Ureter (tissue), 1 donor: ENCODE data around the gene RALBP1. TPM values are rescaled to one million over a fixed set of nuclear protein-coding genes. Genes with fewer than 3 reads are reported as not detected.
A peak's percentile ranks its signal among the peaks of the same experiment; 100 is the strongest.
"Not testable (repeated sequence)": the region's sequence is repeated elsewhere in the genome, so short reads cannot be mapped to it uniquely, and the experiment has no call there.

Experiments
- DNase-seq: peaks from one replicate; pipeline ENCODE4 v3.0.0-alpha.2; 2020; ENCODE audit warnings: low spot score
- total RNA-seq: library from RNA; stranded (reverse); gene quantifications from one replicate; pipeline ENCODE4 v1.2.4, GENCODE V29; 2023
- donor health status: DM: yes; HTN: yes; CAD: no.

Gene RALBP1
- 117 TPM for total RNA-seq

DNA sequence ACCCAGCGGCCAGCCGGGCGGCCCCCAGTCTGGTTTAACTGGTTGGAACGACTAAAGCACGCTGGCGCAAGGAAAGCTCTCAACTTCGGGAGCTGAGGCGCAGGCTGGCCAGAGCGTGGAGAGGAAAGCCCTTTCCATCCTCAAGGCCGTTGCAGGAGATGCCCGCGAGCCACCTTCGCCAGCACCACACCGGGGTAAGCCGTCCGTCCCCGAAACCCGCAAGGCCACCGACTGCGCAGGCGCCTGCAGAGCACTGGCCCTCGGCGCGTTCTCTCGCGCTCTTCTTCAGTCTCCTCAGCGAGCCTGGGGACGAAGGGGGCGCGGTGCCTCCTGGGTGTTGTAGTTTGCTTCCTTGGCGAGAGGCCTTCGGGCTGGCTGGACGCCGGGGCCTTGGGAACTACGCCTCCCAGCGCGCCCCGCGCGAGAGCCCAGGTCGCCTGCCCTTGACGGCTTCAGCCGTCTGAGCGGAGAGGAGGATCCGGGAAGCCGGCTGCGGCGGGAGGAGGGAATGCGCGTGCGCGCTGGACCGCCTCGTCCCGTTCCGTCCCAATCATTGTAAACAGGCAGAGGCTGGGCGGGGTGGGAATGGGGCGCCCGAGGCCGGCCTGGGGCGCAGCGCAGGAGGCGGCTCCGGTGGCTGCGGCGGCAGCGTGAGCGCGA, at the start of gene RALBP1:
TSS of gene RALBP1 (plus strand) at position 531 of the 660 bp plus-strand sequence. CDS start 37,533 bp downstream, outside the sequence.
- DNase-seq = peak; percentile 100

DNA sequence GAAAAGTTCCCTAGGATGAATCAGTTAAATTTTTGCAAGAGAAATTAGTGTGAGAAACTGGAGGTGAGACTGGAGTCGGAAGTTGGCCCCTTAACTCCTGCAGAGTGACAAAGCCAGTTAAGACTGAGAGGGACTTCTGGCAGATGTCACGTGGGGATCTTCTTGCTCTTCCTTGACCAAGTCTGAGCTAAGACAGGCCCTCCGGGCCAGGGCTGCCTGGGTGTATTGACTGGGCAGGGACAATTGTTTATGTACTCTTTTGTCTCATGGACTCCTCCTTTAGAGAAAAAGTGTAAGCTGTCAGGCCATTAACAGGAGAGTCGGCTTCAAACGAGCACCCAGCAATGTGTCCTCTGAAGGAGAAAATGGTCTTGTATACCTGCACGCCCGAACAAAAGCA, 48.6 kb upstream of the RALBP1 start:
- no peak for DNase-seq

DNA sequence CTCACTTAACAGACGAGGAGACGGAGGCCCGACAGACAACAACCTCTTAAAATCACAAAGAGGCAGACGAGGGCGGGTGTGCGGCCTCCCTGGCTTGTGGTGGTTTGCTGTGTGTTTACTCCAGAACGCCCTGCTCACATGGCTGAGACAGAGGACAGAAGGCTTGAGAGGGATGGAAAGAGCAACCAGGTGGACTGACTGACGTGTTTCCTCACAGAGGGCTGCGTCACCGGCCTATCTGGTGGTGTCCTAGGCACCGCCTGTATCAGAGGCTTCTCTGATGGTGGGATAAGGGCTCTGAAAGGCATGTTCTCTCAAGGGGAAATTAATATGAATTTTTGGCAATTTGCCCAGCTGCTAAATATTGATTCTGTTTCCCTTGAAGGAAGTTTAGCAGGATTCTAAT, 47.0 kb upstream of the RALBP1 start:
- peak; percentile 68 for DNase-seq

DNA sequence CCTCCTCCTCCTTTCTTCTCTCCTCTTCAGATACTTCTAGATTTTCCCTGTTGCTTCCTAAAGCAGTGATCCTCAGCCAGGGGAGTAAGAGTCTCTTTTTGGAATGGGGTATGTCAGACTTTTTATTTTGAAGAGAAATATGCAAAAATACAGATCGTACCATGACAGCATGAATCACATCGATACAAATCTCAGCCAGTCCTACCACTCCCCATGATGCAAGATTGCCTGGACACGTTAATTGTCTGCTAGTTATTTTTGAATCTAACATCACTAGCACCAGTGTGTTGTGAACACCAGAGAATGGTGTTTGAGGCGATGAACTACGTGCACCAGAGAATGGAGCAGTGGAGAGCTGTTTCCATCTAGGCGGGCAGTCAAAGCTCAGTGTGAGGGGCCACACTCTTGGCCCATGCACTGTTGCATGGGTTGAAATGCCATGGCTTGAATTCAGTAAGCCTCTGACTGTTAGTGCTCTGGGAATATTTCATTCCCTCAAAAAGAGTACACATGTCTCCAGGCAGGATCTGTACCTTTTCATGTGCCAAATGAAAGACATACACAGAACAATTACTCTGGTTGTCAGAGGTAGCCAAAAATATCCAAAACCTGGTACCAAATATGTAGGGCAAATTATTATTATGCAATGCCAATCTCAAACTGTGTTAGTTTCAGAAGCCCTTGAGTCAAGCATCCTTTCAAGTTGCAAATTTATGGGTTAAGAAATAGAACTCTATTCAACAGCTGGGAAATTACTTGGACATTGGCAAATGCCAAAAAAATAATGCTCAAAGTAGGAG, 46.3 kb upstream of the RALBP1 start:
- DNase-seq = no peak

DNA sequence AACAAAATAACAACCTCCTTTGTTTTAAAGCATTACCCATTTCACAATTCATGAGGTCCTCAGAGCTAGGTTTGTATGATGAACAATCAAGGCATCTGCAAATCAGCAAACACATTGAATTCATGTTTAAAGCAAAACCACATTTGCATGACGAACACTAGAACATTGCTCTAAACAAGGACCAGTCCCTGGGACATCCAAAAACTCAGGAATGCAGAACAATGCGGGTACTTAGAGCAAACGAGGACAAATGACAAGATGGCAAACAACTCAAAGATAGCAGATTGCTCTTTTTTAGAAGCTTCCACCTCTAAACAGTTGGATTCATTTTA, 45.7 kb upstream of the RALBP1 start:
- no peak for DNase-seq

DNA sequence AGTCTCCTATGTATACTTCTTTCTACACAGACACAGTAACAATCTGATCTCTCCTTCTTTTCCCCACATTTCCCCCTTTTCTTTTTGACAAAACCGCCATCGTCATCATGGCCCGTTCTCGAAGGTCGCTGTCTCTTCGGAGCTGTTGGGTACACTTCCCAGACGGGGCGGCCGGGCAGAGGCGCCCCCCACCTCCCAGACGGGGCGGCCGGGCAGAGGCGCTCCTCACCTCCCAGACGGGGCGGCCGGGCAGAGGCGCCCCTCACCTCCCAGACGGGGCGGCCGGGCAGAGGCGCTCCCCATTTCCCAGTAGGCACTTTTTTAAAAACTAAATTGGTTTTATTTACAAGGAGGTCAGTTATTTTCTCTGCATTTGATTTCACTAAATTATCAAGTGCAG, 45.0 kb upstream of the RALBP1 start:
- not testable (repeated sequence) for DNase-seq

DNA sequence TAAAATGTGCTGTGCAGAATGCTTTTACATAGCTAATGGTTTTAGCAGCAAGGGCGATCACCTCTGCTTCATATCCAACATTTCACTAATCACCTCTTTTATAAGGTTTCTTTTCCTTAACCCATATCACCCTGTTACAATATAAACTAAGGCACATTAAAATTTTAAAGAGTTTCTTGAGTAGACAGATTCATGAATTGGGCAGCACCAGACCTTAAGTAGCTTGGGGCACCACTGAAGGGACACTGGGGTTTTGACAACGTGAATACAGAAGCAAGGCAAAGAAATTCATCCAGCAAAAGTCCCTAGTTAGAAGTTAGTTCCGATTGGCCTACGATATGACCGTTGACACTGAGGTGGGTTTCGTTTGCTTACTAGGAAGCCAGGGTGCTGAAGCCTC, 44.0 kb upstream of the RALBP1 start:
- no peak for DNase-seq

DNA sequence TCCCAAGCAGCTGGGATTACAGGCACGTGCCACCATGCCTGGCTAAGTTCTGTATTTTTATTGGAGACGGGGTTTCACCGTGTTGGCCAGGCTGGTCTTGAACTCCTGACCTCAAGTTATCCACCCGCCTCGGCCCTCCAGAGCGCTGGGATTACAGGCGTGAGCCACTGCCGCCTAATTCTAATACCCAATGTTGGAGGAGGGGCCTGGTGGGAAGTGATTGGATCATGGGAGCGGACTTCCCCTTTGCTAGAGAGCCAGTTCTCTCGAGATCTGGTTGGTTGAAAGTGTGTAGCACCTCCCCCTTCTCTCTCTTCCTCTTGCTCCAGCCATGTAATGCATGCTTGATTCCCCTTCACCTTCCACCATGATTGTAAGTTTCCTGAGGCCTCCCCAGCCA, 42.2 kb upstream of the RALBP1 start:
- peak; percentile 33 for DNase-seq

DNA sequence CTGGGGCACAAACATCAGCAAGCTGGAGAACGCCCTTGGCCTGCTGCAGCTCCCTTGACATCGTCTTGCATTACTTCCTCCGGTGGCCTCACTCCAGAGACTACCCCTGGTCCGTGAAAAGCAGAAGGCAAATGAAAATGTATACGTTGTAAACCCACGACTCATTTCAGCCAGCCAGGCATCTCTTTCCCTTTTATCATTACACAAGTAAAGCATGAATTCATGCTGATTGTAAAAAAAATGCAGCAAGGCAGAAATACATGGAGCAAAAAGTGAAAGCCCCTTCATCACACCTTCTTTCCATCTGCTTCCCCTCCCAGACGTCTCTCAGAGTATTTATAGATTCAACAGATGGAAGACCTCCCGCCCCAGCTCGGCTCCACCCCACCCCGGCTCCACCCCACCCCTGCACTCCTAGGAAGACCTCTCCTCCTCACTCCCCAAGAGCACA, 41.6 kb upstream of the RALBP1 start:
- DNase-seq = no peak

DNA sequence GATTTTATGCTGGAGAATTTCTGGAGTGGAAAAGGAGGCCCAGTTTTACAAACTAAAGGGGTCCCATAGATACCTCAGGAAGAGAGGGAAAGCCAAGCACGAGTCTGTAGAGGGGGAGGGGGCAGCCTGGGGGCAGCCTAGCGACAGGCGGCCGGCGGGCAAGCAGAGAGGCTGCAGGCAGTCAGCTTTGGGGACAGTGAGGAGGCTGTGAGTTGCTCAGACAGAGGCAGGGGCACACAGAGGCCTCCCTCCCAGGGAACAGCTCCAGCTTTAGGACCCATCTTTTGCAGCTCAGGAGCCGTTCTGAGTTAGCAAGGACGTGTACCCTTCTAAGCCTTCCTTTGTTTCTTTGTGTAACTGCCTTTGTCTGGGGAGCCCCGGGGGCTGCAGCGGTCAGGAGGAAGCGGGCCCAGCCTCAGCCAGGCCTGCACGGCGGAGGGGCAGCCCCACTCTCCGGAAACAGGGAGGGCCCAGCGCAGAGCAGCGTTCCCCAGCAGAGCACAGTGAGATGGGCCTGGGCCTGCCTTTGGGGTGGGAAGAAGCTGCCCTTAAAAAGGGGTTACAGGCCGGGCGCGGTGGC, 41.1 kb upstream of the RALBP1 start:
- peak; percentile 23 for DNase-seq

DNA sequence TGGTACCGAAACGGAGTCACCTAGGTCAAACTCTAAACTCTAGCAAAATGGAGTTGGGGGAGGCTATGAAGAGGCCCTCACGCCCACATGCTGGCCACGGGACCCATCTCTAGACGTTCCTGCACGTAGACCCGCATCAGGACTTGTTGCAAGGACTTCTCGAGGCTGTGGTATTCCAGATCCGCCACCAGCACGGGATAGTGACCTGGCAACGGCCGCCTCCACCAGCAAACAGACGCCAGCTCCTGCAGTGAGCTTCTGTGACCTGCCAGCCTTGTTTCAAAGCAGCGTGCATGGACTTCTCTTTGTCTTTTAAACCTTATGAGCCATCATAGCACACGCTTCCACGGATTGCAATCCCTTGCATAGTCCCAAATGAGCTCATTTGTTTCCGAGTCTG, 40.3 kb upstream of the RALBP1 start:
- DNase-seq = no peak

DNA sequence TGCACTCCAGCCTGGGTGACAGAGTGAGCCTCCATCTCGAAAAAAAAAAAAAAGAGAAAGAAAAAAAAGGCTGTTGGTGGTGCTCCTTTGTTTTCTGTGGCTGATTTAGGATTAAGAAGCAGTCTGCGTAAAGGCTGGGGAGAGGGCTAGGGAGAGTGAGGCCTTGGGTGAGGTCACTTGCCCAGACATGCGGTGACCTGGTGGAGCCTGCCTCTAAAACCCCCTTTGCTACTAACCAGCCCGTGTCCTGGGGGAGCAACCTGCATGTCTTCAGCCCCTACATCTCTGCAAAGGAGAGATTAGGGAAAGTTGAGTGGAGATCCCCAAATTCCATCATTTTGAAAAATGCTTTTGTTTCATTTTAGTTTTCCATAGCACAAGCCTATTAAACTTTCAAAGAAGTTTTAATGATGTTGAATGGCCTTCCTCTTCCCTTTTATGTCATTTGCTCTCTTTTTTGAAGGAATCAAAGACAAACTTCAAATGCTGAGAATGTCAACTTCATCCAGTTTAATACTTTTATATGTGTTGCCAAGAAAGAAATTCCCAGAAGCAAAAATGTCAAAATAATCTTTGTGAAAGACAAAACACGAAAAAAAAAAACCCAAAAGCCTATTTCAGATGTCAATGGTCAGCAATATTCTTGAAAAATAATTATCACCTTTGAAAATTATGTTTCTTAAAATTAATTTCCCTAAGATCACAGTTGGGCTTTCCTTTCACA, 38.9 kb upstream of the RALBP1 start:
- DNase-seq = no peak

DNA sequence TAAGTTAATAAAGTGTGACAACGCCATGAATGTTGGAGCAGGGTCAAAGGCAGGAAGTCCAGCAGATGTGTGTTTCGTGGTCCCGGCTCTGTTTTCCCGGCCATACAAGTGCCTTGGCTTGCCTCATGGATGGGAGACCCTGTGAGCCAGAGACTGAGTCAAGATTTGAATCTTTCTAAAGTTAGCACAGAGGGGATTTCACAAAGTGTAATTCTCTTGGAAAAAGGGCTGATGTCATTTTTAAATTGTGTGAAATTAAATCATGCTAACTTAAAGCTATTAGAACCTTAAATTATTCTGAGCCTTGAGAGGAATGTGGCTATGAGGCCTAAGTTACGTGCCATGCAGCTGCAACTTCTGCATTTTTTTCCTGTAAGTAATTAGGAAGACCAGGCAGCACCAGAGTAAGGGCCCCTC, 38.3 kb upstream of the RALBP1 start:
- no peak for DNase-seq

DNA sequence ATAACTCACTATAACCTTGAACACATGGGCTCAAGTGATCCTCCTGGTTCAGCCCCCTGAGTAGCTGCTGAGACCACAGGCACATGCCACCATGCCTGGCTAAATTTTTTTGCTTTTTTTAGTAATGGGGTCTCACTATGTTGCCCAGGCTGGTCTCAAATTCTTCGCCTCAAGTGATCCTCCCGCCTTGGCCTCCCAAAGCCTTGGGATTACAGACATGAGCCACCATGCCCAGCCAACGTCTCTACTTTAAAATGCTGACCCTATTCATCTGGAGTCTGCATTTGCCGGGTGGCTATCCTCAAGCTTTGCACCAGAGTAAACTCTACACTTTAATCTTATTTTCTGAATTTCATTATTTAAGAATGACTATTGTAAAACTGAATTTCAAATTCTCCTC, 37.6 kb upstream of the RALBP1 start:
- no peak for DNase-seq

DNA sequence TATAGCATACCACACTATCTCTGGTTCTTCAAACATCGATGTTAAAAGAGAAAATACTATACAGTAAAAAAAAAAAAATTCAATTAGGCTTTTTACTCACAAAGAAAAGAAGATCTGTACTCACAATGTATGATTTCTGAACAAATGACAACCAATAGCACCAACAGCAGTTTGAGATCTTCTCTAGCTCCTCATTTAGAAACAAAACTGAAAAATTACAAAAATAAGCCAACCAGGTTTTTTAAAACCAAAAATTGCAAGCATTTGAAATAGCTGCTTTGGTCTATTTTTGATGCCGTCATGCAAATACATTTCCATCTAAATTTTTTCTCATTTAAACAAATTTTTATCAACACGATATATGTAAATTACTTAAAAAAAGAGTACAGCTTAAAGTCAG, 34.3 kb upstream of the RALBP1 start:
- DNase-seq = no peak

DNA sequence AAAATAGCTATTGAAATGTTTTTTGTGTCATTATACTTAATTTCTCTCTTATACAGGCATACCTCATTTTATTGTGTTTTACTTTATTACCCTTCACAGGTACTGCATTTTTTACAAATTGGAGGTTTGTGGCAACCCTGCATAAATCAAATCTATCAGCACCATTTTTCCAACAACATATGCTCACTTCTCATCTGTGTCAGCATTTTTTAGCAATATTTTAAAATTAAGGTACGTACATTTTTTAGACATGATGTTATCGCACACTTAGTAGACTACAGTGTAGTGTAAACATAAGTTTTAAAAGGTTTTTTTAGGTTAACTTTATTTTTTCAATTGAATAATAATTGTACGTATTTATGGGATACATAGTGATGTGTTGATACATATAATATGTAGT, 30.8 kb upstream of the RALBP1 start:
- DNase-seq = no peak

DNA sequence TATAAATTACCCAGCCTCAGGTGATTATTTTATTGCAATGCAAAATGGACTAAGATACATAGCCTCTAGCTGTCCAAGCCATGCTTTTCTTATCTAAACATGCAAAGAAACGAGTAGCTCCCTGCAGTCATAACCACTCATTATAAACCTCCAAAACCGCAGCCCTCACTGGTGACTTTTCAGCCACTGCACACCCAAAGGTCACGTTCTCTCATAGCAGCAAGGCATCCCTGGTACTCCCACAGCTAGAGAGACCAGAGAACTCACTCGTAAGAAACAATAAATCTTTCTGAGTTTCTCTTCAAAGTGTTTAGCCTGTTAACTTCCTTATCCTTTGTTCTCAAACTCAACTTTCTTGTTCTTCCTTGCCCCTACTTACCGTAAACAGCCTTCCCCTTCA, 28.5 kb upstream of the RALBP1 start:
- no peak for DNase-seq

DNA sequence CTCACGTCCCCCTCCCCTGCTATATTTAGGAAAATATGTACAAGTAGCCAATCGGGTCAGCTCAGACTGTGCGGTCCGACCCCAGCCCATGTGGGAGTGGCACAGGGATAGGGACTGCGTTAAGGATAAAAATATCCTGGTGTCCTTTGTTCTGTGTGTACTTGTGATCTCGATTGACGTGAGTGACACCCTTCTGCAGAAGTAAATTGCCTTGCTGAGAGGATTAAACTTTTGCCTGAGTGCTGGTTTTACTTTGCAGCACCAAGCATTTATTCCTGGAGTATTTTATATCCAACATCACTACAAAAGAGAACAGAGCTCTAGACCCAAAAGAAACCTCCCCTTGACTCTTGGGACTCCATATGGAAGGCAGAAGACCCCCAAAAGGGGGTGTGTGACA, 28.0 kb upstream of the RALBP1 start:
- no peak for DNase-seq

DNA sequence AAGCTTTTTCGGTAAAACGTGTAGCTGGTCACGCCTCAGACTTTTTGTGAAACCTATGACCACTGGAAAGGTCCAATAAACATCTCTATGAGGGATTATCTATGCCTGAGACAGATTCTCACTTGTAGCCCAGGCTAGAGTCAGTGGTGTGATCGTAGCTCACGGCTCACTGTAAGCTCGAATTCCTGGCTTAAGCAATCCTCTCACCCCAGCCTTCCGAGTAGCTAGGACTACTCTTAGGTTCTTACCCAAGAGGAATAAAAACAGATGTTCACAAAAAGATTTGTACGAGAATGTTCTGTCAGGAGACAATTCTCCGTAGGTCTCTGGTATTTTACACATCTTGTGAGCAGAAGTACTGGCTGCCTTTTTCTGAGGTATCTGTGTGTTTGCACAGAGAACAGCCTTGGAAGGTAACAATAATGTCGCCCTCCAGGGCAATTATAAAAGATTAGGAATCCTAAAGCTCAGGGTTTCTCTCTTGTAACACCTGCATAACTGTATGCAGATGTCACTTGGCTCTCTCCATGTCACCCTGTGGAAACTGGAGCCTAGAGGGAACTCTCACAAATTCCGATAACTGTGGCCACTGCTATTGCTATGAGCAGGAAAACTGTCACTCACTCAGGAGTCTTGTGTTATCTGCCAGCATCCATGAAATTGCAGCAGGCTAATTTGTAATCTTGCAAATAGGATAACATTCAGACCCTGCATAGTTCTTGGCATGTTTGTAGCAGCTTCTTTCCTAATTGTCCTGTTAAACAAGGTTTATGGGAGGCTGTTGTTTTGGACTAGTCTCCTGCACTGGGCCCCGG, 25.5 kb upstream of the RALBP1 start:
- DNase-seq = no peak

DNA sequence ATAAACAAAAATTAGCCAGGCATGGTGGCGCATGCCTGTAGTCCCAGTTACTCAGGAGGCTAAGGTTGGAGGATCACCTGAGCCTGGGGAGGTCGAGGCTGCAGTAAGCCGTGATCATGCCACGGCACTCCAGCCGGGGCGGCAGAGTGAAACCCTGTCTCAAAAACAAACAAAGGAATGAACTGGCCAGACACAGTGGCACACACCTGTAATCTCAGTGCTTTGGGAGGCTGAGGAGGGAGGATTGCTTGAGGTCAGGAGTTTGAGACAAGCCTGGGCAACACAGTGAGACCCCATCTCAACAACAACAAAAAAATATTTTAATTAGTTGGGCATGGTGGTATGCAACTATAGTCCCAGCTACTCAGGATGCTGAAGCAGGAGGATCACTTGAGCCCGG, 24.4 kb upstream of the RALBP1 start:
- not testable (repeated sequence) for DNase-seq

DNA sequence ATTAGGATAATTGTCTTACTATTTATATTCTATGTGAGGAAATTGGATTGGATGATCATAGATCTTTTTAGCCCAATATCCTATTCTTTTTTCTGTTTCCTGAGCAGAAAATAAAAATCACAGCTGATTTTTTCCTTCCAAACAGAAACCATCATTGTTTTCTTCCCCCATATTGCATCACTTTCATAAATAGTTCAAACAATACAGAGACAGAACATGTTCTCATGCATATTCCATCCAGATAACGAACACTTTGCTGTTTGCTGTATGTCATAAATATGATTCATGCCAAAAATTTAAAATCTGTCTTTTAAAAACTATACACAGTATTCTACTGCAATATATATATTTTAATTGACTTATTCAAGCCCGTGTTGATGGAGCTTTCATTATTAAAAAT, 22.0 kb upstream of the RALBP1 start:
- DNase-seq = no peak
